ENCODE results near the gene FGF5. TPM values are rescaled to one million over a fixed set of nuclear protein-coding genes. Genes with fewer than 3 reads are reported as not detected.

Gene FGF5
- total RNA-seq, 1 donor from 2014 or later = not detected

GRCh38 chr4:80335554-80336358 lies 69.3 kb downstream of the FGF5 start, which contains the start of gene CFAP299:
Gene CFAP299, plus strand, starts transcription at chr4:80335730.
- Mint-ChIP-seq H3K27ac (no peak within 1 kb of the TSS), H3K9me3 (no peaks in the 10 kb centered on the region), H3K36me3 (ENCODE audit: low read depth) (no peaks in the 10 kb centered on the region), H3K27me3 (ENCODE audit: insufficient read depth) (peaks cover 24% of the 10 kb centered on the region), H3K4me1 (ENCODE audit: low read depth) (peaks cover 7% of the 10 kb centered on the region), H3K4me3 (peak within 1 kb of the TSS; percentile 58)
- DNase-seq (ENCODE audit: low spot score) = peak; percentile 25
- intact Hi-C loops (cut with micrococcal nuclease) = loop anchor here (5.0 kb wide), 1 partner anchor 68 kb away; the partner anchor contains the start of gene FGF5

- intact Hi-C loops (cut with micrococcal nuclease) = loop anchor here (5.0 kb wide), 1 partner anchor 69 kb away; the partner anchor contains the start of gene FGF5
- Mint-ChIP-seq H3K4me1 (ENCODE audit: low read depth) (peaks cover 7% of the 10 kb centered on the region), H3K4me3 (no peak overlapping the region), H3K27me3 (ENCODE audit: insufficient read depth) (peaks cover 24% of the 10 kb centered on the region), H3K9me3 (no peaks in the 10 kb centered on the region), H3K36me3 (ENCODE audit: low read depth) (no peaks in the 10 kb centered on the region), H3K27ac (no peak overlapping the region)
- DNase-seq (ENCODE audit: low spot score) = no peak
Observed at GRCh38 chr4:80336582-80336981, 70.1 kb downstream of the FGF5 start.

- no peak overlapping the region for H3K4me3 Mint-ChIP-seq
- peaks cover 21% of the 10 kb centered on the region for H3K27me3 Mint-ChIP-seq (ENCODE audit: insufficient read depth)
- intact Hi-C loops (cut with micrococcal nuclease) = no loop called here
- no peak for DNase-seq (ENCODE audit: low spot score)
- H3K36me3 Mint-ChIP-seq (ENCODE audit: low read depth) = no peaks in the 10 kb centered on the region
- peaks cover 7% of the 10 kb centered on the region for H3K4me1 Mint-ChIP-seq (ENCODE audit: low read depth)
- no peak overlapping the region for H3K27ac Mint-ChIP-seq
- peaks cover 16% of the 10 kb centered on the region for H3K9me3 Mint-ChIP-seq
Observed at GRCh38 chr4:80340036-80340435, 73.6 kb downstream of the FGF5 start.

Other genes with a start within 250 kb of the FGF5 start
- gene ANTXR2, start 193.4 kb upstream of the FGF5 start, total RNA-seq = 24.9 and 29.8 TPM in 2 replicates
- 8.4 and 11.9 TPM in 2 replicates for gene PRDM8, start 69.2 kb upstream of the FGF5 start, total RNA-seq
- gene CFAP299, start 69.1 kb downstream of the FGF5 start, total RNA-seq = not detected in 2 replicates

Measured in activated T-helper 1 cell treated with anti-CD3 and anti-CD28 coated beads, Interleukin-12 subunit alpha, Interleukin-12 subunit beta, Interleukin-2, Interleukin-4 antibody, amounts not matched to agents 30 ng/mL and 10 ng/mL and 1 ng/mL, durations not matched to agents 14 hours and 24 hours and 36 hours (primary cell).